NCI-H2227 (cell line): ENCODE measurements around the gene LSG1.

Source experiments
- DNase-seq: peaks from one replicate; lab custom pipeline; 2025; ENCODE audit not compliant: unreplicated experiment; lab: John Stamatoyannopoulos, UW

Gene LSG1

DNA sequence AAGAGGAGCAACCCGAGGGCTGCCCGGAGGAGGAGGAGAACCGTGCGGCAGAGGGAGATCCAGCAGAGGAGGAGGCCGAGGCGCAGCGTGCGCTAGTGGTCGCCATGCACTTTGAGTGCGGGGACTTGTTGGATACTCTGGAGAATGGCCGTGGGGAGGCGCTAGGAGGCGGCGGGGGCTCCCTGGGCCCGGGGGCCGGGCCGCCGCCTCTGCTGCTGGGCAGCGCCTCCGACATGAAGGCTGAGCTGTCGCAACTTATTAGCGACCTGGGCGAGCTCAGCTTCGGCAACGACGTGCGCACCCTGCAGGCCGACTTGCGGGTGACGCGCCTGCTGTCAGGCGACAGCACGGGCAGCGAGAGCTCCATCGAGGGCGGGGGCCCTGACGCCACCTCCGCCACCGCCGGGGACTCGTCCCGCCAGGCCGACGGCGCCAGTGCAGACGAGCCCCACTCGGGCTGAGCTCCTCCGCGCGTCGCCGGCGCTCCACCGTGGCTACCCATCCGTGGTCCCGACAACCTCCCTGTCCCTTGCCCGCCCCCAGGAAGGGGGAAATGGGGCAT is 15.7 kb upstream of the LSG1 start:
- DNase-seq: peak; percentile 57

DNA sequence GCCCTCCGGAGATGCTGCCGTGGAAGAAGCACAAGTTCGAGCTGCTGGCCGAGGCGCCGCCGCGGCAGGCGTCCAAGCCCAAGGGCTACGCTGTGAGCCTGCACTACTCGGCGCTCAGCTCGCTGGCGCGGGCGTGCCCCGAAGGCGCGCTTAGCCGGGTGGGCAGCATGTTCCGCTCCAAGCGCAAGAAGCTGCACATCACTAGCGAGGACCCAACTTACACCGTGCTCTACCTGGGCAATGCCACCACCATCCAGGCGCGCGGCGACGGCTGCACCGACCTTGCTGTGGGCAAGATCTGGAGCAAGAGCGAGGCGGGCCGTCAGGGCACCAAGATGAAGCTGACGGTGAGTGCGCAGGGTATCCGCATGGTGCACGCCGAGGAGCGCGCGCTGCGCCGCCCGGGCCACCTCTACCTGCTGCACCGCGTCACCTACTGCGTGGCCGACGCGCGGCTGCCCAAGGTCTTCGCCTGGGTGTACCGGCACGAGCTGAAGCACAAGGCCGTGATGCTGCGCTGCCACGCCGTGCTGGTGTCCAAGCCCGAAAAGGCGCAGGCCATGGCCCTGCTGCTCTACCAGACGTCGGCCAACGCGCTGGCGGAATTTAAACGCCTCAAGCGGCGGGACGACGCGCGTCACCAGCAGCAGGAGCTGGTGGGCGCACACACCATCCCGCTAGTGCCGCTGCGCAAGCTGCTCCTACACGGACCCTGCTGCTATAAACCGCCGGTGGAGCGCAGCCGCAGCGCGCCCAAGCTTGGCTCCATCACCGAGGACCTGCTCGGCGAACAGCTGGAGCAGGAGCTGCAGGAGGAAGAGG is 15.0 kb upstream of the LSG1 start:
- DNase-seq: peak; percentile 47

DNA sequence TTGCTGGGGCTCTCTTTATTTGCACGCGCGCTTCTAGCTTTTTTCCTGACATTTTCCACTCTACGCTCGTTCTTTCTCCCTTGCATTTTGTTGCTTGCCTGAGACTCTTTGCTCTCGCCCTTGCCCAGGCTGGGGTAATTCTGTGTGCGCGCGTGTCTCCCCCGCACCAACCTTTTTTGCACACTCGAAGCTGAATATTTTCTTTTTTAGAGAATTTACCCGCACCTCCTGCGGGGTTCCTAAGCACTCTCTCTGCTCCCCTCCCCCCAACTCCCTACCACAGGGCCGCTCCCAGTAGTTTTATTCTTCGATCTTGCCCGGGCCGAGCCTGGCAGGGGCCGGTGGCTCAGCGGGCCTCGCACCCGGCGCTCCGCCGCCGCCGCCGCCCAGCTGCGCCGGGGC is 14.4 kb upstream of the LSG1 start:
- DNase-seq: no peak

DNA sequence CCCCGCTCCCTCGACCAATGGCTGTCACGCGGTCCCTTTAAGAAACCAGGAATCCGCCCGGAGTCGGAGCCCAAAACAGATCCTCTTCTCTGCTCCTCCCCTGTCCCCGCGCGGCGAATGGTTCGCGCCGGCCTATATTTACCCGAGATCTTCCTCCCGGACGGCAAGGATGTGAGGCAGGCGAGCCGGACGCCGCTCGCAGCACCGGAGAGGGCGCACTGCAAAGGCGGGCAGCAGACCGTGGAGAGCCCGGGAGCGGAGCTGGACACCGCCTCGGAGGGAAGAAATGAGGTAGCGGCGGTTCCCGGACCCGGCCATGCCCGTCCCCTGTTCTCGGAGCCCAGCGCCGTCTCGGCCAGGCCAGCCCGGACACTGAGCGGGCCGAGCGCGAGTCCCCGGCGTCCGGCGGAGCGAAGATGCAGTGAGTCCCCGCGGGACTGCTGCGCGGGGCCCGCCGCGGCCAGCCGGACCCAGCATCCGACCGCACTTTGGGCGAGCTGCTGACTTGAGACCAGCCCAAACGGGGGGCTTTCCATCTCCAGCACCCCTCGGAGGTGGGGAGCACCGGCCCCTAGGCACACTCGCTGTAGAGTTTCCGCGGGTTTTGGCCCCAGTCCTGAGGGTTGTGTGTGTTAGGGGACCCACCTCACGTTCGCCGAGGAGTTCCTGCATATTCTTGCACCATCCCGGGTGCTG is 13.9 kb upstream of the LSG1 start, which contains the start of gene FAM43A:
Gene FAM43A (plus strand): TSS at position 166 of the 696 bp plus-strand sequence. CDS start 944 bp downstream, outside the sequence.
- DNase-seq: peak; percentile 90

DNA sequence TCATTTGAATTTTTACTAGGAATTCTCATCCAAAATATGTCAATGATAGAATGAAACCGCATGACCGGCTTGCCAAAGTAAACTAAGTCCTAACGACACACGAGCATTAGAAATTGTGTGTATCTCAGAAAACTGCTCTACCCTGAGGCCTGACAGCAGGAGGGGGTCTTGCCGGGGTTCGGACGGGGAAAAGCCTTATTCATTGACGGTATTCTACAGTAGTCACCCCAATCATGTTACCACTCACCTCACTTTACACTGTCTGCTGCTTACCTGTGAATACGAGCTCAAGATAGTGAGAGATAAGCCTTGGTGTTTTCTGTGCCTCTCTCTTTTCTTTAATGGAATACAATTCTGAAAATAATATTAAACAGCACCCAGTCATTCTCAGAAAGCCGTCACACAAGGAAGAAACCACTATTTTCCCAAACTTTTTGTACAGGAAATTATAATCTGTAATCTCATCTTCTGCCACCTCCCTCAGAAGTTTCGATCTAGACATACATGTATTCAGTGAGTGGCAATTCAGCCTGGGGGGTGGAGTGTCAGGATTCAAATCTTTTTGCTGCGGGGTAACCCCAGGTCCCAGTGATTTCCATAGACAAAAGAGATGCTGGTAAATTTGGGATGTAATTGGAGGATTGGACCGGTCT is 13.2 kb upstream of the LSG1 start:
- no peak for DNase-seq

DNA sequence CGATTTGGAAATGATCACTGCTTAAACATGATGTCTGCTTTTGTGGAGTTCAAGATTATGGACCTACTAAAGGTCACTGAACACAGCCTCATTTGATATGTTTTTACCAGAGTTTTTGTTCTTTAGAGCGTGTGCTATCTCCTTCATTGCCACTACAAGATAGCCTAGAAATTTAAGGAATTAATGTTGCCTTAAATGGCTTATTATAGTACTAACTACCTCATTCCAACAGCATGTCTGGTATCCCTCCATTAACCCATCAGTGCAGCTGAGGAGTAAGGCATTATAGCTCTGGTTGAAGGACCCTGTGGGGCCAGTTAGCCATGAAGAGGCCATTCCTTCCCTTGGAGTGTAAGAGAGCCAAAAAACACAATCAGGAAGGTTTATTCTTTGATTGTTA is 11.4 kb upstream of the LSG1 start:
- DNase-seq: no peak

DNA sequence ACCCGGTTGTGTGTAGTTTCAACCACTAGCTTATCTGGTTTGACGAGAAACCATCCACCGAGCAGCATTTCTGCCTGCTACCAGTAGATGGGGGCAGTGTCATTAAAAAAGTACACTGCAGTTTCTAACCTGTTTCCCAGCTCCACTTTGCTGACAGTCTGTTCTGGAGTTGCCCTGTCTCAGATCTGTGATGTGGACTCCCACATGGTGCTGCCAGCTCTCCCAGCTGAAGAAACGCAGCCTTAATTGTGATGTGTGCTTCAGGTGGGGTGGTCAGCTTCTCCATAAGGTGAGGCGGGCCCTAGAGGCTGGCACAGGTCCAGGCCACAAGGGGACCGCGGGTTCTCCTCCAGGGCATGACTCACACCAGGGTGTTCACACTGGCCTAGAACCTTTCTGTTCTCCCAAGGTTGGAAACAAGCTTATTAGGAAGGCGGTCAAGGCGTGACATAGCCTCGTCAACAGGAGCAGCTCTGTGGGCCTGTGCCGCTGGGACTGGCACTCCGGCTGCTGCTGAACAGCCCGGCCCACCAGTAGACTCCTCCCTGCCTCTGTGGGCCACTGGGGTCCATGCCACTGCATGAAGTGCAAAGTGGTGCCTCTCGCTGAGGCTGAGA is 10.8 kb upstream of the LSG1 start:
- peak; percentile 82 for DNase-seq

DNA sequence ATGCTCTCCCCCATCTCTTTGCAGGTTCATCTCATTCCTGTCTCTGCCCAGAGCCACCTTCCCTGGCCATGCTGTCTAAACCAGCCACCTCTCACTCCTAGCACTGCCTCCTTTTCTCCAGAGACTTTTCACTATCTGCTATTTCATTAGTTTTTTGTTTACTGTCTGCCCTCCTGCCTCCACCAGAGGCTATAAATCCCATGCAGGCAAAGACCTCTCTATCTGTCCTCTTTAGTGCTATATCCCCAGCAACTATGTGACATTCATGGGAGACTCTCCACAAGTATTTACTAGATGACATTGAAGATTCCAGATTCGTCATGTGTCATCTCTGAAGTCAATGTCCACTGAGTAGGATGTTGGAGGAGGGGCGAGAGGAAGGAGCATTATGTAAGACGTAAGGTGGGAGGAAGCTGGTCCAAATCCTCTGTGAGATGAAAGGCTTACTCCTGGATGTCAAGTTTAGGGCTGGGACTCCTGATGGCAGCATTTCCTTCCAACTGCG is 10.2 kb upstream of the LSG1 start:
- DNase-seq: no peak

DNA sequence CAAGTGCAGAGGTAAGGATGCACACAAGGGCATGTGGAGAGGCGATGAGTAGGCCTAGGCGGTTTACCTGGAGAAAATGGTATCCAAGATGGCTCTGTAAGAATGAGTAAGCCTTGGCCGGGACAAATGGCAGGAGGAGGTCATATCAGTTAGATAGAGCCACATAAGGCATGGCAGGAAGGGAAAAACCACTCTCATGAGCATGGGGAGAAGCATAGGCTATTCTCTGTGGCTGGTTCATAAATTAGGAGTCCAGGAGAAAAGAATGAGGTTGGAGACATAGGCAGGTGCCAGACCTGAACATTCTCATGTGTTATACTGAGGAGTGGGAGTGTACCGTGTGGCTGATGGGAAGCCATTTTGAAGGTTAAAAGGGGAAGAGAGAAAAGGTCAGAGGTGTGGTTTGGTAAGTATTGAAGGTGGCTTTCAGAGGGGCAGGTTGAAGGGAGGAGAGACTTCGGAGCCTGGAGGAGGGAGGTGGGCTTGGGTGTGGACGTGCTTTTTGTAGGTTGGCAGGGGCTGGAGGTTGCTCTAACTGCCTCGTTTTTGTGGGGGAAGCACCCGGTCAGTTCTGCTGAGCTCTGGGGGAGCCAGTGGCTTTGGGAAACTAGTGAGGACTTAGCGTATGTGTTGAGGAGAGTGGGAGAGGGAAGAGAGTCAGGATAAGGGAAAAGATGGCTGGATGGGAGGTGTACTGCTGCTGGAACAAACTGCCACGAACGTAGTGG is 9.1 kb upstream of the LSG1 start:
- DNase-seq: no peak

DNA sequence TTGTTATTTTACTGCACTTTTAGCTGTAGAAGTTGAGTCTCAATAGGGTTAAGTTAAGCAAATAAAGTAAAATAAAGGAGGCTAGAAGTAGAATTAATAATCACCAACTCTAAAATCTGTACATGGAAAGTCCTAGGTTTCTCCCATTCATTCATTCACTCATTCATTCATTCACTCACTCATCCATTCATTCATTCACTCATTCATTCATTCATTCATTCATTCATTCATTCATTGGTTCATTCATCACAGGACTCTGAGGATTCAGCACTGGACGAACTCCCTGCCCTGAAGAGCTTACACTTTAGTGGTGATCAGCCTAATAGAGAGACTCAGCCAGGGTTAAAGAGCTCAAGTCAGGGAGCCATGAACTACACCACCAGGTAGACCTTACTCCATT is 4.5 kb upstream of the LSG1 start:
- no peak for DNase-seq

DNA sequence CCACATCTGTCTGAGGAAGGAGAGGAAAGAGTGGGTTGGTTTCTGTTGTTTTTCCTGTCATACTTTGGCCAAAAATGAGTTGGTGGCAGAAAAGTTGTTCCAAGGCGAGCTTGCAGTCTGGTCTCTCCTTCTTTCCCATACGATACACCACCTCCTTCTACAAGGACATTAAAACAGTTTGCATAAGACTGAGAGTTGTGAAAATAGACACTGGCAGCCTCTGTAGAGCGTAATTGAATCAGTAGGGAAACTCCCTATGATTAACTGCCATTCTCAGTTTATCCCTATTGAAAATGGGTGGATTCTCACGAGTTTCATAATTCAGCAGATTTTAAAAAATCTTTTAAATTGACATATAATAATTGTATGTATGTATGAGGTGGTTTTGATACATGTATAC is 3.7 kb upstream of the LSG1 start:
- DNase-seq: no peak

DNA sequence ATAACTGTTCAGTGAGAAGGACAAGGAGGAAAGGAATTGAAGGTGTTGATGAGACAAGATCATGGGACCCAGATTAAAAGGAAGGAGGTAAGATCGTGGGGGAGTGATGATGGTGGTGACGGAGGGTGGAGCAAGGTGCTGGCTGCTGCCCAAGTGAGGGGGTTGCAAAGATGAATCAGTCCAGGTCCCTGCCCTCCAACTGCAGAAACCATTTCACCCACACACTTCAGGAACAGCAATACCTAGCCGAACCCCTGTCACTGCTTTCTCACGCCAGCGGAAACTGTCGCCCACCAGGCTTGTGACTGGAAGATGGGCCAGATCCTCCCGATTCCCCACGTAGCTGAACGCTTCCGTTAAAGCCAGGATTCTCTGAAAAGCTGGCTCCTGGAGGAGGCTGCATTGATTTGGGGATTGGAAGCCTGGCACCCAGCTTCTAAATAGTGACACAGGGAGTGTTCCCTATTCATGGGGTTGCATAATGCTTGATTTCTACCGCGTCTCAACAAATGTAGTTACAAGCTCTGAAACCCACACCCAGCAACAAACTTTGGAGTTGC is 3.2 kb upstream of the LSG1 start:
- no peak for DNase-seq

DNA sequence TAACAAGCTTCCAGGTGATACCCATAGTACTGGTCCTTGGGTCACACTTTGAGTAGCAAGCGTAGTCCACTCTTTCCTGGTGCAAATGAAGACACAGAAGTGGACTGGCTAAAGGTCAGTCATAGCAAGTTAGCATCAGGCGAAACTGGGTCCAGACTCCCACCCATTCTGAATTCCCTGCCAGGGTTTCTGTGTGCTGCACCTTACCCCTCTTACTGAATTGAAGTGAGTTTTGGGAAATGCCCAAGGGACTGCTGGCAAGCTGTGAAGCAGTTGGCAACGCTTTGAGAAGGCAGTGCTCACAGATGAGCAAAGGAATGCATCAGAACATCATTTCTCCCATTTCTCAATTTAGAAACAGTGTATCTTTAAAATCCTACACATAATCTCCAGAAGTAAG is 1.8 kb upstream of the LSG1 start:
- no peak for DNase-seq

DNA sequence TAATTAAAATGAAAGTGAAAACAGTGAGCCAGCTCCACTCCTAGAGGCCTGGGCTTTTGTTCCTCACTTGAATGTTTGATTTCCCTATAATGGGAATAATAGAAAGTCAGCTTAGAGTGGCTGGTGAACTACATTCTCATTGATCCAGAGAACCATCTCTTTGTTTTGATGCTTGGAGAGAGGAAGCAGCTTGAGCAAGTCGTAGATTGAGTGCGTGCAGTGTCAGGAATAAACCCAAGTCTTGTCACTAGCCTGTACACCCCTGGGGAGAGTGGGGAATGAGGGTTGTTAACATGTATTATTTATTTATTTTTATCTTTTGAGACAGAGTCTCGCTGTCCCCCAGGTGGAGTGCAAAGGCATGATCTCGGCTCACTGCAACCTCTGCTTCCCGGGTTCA is 885 bp upstream of the LSG1 start:
- DNase-seq: peak; percentile 36

DNA sequence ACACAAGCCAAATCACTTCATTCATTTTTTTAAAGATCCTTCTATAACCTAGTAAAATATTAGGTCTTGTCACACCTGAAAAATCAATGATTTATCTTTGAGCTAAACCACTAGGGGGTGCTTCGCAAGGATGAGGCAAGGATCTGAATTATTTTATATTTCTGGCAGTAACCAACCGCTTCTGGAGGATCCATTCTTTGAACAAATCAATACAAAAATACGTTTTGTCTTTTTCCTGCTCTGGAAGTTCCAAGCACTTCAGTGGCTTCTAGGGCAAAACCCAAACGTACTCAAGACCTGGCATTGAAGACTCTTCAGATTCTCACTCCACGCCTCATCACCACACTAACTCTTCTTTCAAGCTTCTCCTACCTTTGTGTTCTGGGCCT is 486 bp downstream of the LSG1 start:
- DNase-seq: peak; percentile 51

DNA sequence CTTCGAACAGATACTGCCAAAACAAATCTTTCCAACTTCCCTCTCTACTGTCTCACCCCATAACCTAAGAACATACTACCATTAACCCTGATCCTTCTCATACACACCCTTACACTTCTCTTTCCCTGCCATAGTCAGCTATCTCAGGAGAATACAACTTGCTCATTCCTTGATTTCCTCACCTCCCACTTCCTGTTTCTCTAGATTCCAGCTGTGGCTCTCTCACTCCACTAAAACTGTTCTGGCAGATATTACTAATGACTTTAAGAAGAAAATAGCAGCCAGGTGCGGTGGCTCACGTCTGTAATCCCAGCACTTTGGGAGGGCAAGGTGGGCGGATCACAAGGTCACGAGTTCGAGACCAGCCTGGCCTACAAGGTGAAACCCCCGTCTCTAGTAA is 4.6 kb downstream of the LSG1 start:
- DNase-seq: no peak

DNA sequence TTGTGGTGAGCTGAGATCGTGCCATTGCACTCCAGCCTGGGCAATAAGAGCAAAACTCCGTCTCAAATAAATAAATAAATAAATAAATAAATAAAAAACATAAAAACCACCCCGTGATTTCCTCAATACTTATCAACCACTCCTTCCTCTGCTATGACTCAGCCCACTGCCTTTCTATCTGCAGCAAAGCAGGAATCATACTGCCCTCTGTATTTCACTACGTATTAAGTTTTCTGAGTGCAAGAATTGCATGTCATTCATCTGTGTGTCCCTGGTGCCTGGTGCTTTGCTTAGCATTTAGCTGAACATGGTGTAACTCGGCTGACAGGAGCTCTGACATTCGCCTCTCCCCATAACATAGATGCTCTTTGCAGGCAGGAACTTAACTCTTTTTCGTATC is 7.1 kb downstream of the LSG1 start:
- no peak for DNase-seq

DNA sequence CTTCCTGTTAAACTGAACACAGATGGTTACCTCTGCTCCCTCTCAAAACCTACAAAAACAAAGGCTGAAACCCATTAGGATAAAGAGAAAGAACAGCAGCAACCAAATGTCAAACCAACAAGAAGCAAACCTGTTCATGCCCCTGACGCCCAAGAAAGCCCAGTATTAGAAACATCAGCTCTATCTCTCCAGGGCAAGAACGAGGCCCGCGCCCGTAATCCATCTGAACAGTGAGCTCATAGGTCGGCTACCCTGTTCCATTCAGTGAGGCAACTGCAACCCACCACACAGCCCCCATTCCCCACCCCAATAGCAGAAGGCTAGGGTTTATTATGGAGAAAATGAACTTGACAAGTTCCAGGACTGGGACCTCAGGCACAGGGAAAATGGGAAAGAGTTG is 10.0 kb downstream of the LSG1 start:
- DNase-seq: no peak

DNA sequence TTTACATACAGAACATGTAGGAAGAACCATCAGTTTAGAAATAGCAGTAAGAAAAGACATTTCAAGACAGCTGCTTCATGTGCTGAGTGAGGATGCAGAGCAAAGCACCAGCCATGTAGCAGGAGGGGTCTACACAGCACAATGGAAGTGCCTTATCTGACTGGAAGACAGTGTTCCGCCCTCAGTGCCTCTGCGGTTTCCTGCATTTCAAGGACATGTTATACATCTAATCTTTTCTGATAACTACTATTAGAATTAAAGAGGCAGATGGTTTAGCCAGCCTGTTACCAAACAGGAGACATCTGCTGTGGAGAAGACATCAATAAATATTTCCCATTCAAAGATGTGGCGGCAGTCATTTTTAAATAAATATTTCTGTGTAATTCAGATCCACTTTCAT is 10.6 kb downstream of the LSG1 start:
- DNase-seq: no peak

DNA sequence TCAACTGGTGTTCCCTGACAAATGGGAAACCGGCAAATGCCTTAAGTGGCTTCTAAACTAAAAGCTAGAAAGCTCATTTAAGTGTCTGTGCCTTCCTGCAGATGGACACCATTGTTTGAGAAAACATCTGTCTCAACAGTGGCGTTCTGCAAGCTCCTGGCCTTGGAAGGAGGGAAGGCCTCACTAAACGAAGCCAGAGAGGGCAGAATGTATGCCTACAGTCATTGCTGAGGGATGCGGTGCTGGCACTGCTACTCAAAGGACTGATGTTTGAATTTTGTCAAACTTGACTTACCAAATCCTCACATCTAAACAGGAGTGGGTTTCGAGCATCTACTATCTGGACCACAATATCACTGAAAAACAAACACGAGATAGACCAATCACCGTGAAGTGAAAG is 12.2 kb downstream of the LSG1 start:
- no peak for DNase-seq
